ENCODE measurements around the gene TLL2. TPM values are rescaled to one million over a fixed set of nuclear protein-coding genes. Genes with fewer than 3 reads are reported as not detected.

Gene TLL2
- polyA plus RNA-seq, 3 donors: not detected

- peaks cover 0 to 5% (median 0%) of the 10 kb centered on the region in 7 donors for H3K9me3 Mint-ChIP-seq
Observed at GRCh38 chr10:96441987-96442643, 71.6 kb downstream of the TLL2 start.

GRCh38 chr10:96441322-96441885, 72.3 kb downstream of the TLL2 start:
- peak in 1 of 3 donors; percentile 15 for DNase-seq
- WGBS (ENCODE audit: insufficient coverage): 51% methylated on average over 4 of the region's 10 CpGs
- TF ChIP-seq CTCF (IDR thresholded peaks at IDR 0.05): no peak
- H3K36me3 Mint-ChIP-seq: no peaks in the 10 kb centered on the region
- H3K79me2 ChIP-seq (ENCODE audit: insufficient read depth, low read length): no peaks in the 10 kb centered on the region
- H3K4me2 ChIP-seq (replicated peaks; ENCODE audit: extremely low read depth, low read length, poor library complexity, severe bottlenecking): peak overlapping the region; percentile 8
- peaks cover 18% of the 10 kb centered on the region for H3K4me1 Mint-ChIP-seq
- H4K20me1 ChIP-seq (ENCODE audit: insufficient read depth, low read length): no peaks in the 10 kb centered on the region
- H3K9me3 Mint-ChIP-seq: peaks cover 0 to 5% (median 0%) of the 10 kb centered on the region in 7 donors
- H2AFZ ChIP-seq (ENCODE audit: insufficient read depth, low read depth, low read length, poor library complexity, severe bottlenecking): peak overlapping the region; percentile 17
- intact Hi-C loops (cut with micrococcal nuclease): no loop called here
- no peaks in the 10 kb centered on the region for H3K9me3 ChIP-seq (replicated peaks in 1 of 2; ENCODE audit: control insufficient read depth in 1 of 2, insufficient read depth in 1 of 2, low read length in 2 of 2)
- H3K4me3 Mint-ChIP-seq: no peak overlapping the region
- no peak overlapping the region for H3K9ac ChIP-seq (ENCODE audit: insufficient read depth, low read length, poor library complexity, severe bottlenecking)
- no peaks in the 10 kb centered on the region for H3K36me3 ChIP-seq (replicated peaks in 1 of 2; ENCODE audit: control insufficient read depth in 1 of 2, insufficient read depth in 2 of 2, low read length in 2 of 2)
- H3K27ac ChIP-seq (ENCODE audit: low read depth in 1 of 2, low read length in 2 of 2): peak overlapping the region in 1 of 2 donors; percentile 28
- no peak overlapping the region for H3K27ac Mint-ChIP-seq
- H3K27me3 Mint-ChIP-seq (ENCODE audit: low read depth in 3 of 3): peaks cover 1 to 3% (median 2%) of the 10 kb centered on the region in 3 donors
- H3K4me3 ChIP-seq (replicated peaks in 1 of 3; ENCODE audit: low read depth in 2 of 3, low read length in 3 of 3): no peak overlapping the region
- H3K4me1 ChIP-seq (ENCODE audit: control insufficient read depth in 1 of 2, insufficient read depth in 2 of 2, low read length in 2 of 2): peaks cover 18 to 20% of the 10 kb centered on the region in 2 donors
- no peaks in the 10 kb centered on the region for H3K27me3 ChIP-seq (ENCODE audit: control insufficient read depth in 2 of 2, insufficient read depth in 2 of 2, low read length in 2 of 2)

More at GRCh38 chr10:96441987-96442643, 71.6 kb downstream of the TLL2 start:
- Histone ChIP-seq H3K36me3 (replicated peaks in 1 of 2; ENCODE audit: control insufficient read depth in 1 of 2, insufficient read depth in 2 of 2, low read length in 2 of 2) (no peaks in the 10 kb centered on the region), H3K27me3 (ENCODE audit: control insufficient read depth in 2 of 2, insufficient read depth in 2 of 2, low read length in 2 of 2) (no peaks in the 10 kb centered on the region), H4K20me1 (ENCODE audit: insufficient read depth, low read length) (no peaks in the 10 kb centered on the region), H2AFZ (ENCODE audit: insufficient read depth, low read depth, low read length, poor library complexity, severe bottlenecking) (no peak overlapping the region), H3K27ac (ENCODE audit: low read depth in 1 of 2, low read length in 2 of 2) (no peak overlapping the region), H3K9ac (ENCODE audit: insufficient read depth, low read length, poor library complexity, severe bottlenecking) (no peak overlapping the region), H3K4me3 (replicated peaks in 1 of 3; ENCODE audit: low read depth in 2 of 3, low read length in 3 of 3) (no peak overlapping the region), H3K9me3 (replicated peaks in 1 of 2; ENCODE audit: control insufficient read depth in 1 of 2, insufficient read depth in 1 of 2, low read length in 2 of 2) (no peaks in the 10 kb centered on the region), H3K79me2 (ENCODE audit: insufficient read depth, low read length) (no peaks in the 10 kb centered on the region), H3K4me1 (ENCODE audit: control insufficient read depth in 1 of 2, insufficient read depth in 2 of 2, low read length in 2 of 2) (peaks cover 18 to 20% of the 10 kb centered on the region in 2 donors), H3K4me2 (replicated peaks; ENCODE audit: extremely low read depth, low read length, poor library complexity, severe bottlenecking) (no peak overlapping the region)
- intact Hi-C loops (cut with micrococcal nuclease): no loop called here
- no peak overlapping the region for H3K4me3 Mint-ChIP-seq
- H3K27ac Mint-ChIP-seq: peak overlapping the region in 1 of 7 donors; percentile 8
- H3K27me3 Mint-ChIP-seq (ENCODE audit: low read depth in 3 of 3): peaks cover 1 to 3% (median 2%) of the 10 kb centered on the region in 3 donors
- no peaks in the 10 kb centered on the region for H3K36me3 Mint-ChIP-seq
- H3K4me1 Mint-ChIP-seq: peaks cover 18% of the 10 kb centered on the region
- no peak for DNase-seq
- WGBS (ENCODE audit: insufficient coverage): 100% methylated on average over 2 of the region's 13 CpGs
- TF ChIP-seq CTCF (IDR thresholded peaks at IDR 0.05): no peak
